ENCODE data around the gene SPX. TPM values are rescaled to one million over a fixed set of nuclear protein-coding genes. Genes with fewer than 3 reads are reported as not detected.

SPX gene
- total RNA-seq, 2 experiments from 2014 or later, result not detected

DNA sequence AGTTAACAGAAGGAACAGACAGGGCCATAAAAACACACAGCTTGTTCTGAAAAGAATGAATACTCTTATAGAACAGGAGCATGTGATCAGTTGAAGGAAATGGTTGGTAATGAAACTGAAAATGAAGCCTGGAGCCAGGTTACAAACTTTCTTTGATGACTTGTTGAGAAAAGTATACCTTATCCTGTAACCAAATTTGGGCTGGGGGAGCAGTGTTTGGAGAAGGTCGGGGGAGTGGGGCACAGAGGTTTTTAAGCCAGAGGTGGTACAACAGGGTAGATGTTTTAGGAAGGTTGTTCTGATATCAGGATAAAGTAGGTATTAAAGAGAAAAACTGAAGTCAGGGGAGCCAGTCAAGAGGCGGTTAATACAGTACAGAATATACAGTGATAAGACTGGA is 16.3 kb upstream of the SPX start:
- peak overlapping the region in 1 of 2 donors; percentile 41 for H3K27ac ChIP-seq (ENCODE audit: low read depth in 1 of 2, low read length in 2 of 2)
- H3K4me3 ChIP-seq (ENCODE audit: low read length), result no peak overlapping the region
- Mint-ChIP-seq H3K4me3 (peak overlapping the region; percentile 71), H3K9me3 (no peaks in the 10 kb centered on the region), H3K36me3 (ENCODE audit: low read depth) (peaks cover 64% of the 10 kb centered on the region), H3K27ac (peak overlapping the region; percentile 75), H3K27me3 (no peaks in the 10 kb centered on the region), H3K4me1 (ENCODE audit: low read depth) (peaks cover 44% of the 10 kb centered on the region)
- H3K9me3 ChIP-seq (ENCODE audit: control insufficient read depth in 1 of 2, insufficient read depth in 1 of 2, low read length in 2 of 2), result no peaks in the 10 kb centered on the region
- peak in 3 of 14 experiments; percentile 26 to 64 (median 44) for DNase-seq
- peak; percentile 73 for ATAC-seq (ENCODE audit: poor library complexity)
- TF ChIP-seq, protein P1, sequence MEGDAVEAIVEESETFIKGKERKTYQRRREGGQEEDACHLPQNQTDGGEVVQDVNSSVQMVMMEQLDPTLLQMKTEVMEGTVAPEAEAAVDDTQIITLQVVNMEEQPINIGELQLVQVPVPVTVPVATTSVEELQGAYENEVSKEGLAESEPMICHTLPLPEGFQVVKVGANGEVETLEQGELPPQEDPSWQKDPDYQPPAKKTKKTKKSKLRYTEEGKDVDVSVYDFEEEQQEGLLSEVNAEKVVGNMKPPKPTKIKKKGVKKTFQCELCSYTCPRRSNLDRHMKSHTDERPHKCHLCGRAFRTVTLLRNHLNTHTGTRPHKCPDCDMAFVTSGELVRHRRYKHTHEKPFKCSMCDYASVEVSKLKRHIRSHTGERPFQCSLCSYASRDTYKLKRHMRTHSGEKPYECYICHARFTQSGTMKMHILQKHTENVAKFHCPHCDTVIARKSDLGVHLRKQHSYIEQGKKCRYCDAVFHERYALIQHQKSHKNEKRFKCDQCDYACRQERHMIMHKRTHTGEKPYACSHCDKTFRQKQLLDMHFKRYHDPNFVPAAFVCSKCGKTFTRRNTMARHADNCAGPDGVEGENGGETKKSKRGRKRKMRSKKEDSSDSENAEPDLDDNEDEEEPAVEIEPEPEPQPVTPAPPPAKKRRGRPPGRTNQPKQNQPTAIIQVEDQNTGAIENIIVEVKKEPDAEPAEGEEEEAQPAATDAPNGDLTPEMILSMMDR (IDR thresholded peaks at IDR 0.05), result no peak
- no peaks in the 10 kb centered on the region for H3K27me3 ChIP-seq (ENCODE audit: control insufficient read depth in 1 of 2, insufficient read depth in 2 of 2, low read length in 2 of 2)
- ChIA-PET CTCF (no interaction called here), POLR2A (interaction anchor here (0.6 to 2.6 kb wide), 3 partner anchors 9 to 147 kb away, joined by 3 to 18 read pairs (median 4); partner anchors contain the start of genes GOLT1B, LDHB and RECQL)
- H3K4me1 ChIP-seq (ENCODE audit: insufficient read depth, low read length), result no peaks in the 10 kb centered on the region
- intact Hi-C loops (cut with DNase I, micrococcal nuclease), result loop anchor here in 1 of 2 experiments (10.0 kb wide), 3 partner anchors 175 to 1125 kb away; partner anchors contain the start of gene C2CD5
- H3K36me3 ChIP-seq (ENCODE audit: insufficient read depth, low read length), result peaks cover 66% of the 10 kb centered on the region

DNA sequence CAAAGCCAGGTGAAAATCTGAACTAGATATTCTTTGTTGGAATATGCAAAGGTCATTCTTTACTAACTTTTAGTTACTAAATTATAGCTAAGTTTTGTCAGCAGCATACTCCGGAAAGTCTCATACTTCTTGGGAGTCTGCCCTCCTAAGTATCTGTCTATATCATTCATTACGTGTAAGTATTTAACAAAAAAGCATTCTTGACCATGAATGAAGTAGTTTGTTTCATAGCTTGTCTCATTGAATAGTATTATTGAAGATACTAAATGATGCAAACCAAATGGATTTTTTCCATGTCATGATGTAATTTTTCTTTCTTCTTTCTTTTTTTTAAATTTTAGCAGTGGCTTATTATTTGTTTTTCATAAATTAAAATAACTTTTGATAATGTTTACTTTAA is 9.8 kb upstream of the SPX start:
- Histone ChIP-seq H3K27ac (ENCODE audit: low read depth in 1 of 2, low read length in 2 of 2) (no peak overlapping the region), H3K36me3 (ENCODE audit: insufficient read depth, low read length) (peaks cover 65% of the 10 kb centered on the region), H3K4me1 (ENCODE audit: insufficient read depth, low read length) (no peaks in the 10 kb centered on the region), H3K9me3 (ENCODE audit: control insufficient read depth in 1 of 2, insufficient read depth in 1 of 2, low read length in 2 of 2) (no peaks in the 10 kb centered on the region), H3K4me3 (ENCODE audit: low read length) (no peak overlapping the region), H3K27me3 (ENCODE audit: control insufficient read depth in 1 of 2, insufficient read depth in 2 of 2, low read length in 2 of 2) (no peaks in the 10 kb centered on the region)
- H3K27ac Mint-ChIP-seq, result no peak overlapping the region
- no peak overlapping the region for H3K4me3 Mint-ChIP-seq
- DNase-seq (no peak), ATAC-seq (ENCODE audit: poor library complexity) (no peak)
- TF ChIP-seq, protein P1 (IDR thresholded peaks at IDR 0.05), result no peak
- ChIA-PET CTCF (no interaction called here), POLR2A (no interaction called here)
- no peaks in the 10 kb centered on the region for H3K27me3 Mint-ChIP-seq
- no peaks in the 10 kb centered on the region for H3K9me3 Mint-ChIP-seq
- no peaks in the 10 kb centered on the region for H3K4me1 Mint-ChIP-seq (ENCODE audit: low read depth)
- H3K36me3 Mint-ChIP-seq (ENCODE audit: low read depth), result peaks cover 72% of the 10 kb centered on the region
- intact Hi-C loops (cut with DNase I, micrococcal nuclease), result no loop called here

DNA sequence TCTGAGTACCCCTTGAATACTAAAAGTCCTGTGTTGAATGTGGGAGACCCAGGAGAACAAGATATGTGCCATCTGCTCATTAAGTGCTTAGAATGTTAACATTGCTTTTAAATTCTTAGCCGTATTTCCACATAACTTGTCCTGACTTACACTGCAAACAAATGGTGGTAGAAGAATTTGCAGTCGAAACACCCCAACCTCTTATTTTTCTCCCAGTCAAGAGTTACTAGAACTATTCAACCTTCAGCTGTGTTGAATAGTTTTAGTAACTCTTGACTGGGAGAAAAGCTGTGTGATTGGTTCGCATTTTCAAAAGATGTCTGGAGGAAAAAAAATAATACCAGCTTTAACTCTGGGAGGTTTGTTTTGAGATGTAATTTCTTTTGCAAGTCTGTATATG is 7.6 kb upstream of the SPX start:
- Mint-ChIP-seq H3K9me3 (no peaks in the 10 kb centered on the region), H3K4me3 (no peak overlapping the region), H3K36me3 (ENCODE audit: low read depth) (peaks cover 52% of the 10 kb centered on the region), H3K27me3 (no peaks in the 10 kb centered on the region), H3K4me1 (ENCODE audit: low read depth) (no peaks in the 10 kb centered on the region), H3K27ac (no peak overlapping the region)
- CTCF ChIA-PET, result no interaction called here
- TF ChIP-seq, protein P1 (IDR thresholded peaks at IDR 0.05), result no peak
- Histone ChIP-seq H3K27ac (ENCODE audit: low read depth in 1 of 2, low read length in 2 of 2) (no peak overlapping the region), H3K27me3 (ENCODE audit: control insufficient read depth in 1 of 2, insufficient read depth in 2 of 2, low read length in 2 of 2) (no peaks in the 10 kb centered on the region), H3K4me1 (ENCODE audit: insufficient read depth, low read length) (no peaks in the 10 kb centered on the region), H3K36me3 (ENCODE audit: insufficient read depth, low read length) (peaks cover 43% of the 10 kb centered on the region), H3K9me3 (ENCODE audit: control insufficient read depth in 1 of 2, insufficient read depth in 1 of 2, low read length in 2 of 2) (no peaks in the 10 kb centered on the region), H3K4me3 (ENCODE audit: low read length) (no peak overlapping the region)
- DNase-seq (no peak), ATAC-seq (ENCODE audit: poor library complexity) (no peak)
- POLR2A ChIA-PET, result no interaction called here
- intact Hi-C loops (cut with DNase I, micrococcal nuclease), result no loop called here
